Ovary (tissue), 3 donors: ENCODE data around the gene ARID1B.

Source experiments
- CTCF ChIP-seq, 3 donors: fragments of 450-650 bp in 2 of 3; fragments of 200-600 bp in 1 of 3; IDR thresholded peaks; one replicate each; pipeline versions ENCODE4 v1.5.1 to v1.8.0; 2016 to 2022; ENCODE audit warnings: antibody characterized with exemption in 3 of 3, mild to moderate bottlenecking in 1 of 3
- EP300 ChIP-seq: sonication (generic); formaldehyde crosslinking; IDR thresholded peaks from one replicate; pipeline ENCODE4 v1.6.1; 2017; ENCODE audit warnings: antibody characterized with exemption
- POLR2A ChIP-seq: fragments of 450-650 bp; IDR thresholded peaks from one replicate; pipeline ENCODE4 v1.6.1; 2017; ENCODE audit warnings: antibody characterized with exemption, mild to moderate bottlenecking, moderate library complexity
- donor health status: DM: no; HTN: no; CAD: no.

GRCh38 chr6:156820089-156820798, 43.1 kb downstream of the ARID1B start:
- TF ChIP-seq CTCF (IDR thresholded peaks at IDR 0.05) (no peak), POLR2A (no peak), EP300 (no peak)
